GM18858 (cell line): ENCODE measurements around the gene ATXN7L3.
"Not testable (repeated sequence)": the region's sequence is repeated elsewhere in the genome, so short reads cannot be mapped to it uniquely, and the experiment has no call there.

Source experiments
- ATAC-seq: cut with Tn5 transposase; IDR thresholded peaks from one replicate; pipeline ENCODE4 v1.9.1; 2021; ENCODE audit not compliant: unreplicated experiment

The ATXN7L3 gene, protein sequence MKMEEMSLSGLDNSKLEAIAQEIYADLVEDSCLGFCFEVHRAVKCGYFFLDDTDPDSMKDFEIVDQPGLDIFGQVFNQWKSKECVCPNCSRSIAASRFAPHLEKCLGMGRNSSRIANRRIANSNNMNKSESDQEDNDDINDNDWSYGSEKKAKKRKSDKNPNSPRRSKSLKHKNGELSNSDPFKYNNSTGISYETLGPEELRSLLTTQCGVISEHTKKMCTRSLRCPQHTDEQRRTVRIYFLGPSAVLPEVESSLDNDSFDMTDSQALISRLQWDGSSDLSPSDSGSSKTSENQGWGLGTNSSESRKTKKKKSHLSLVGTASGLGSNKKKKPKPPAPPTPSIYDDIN

DNA sequence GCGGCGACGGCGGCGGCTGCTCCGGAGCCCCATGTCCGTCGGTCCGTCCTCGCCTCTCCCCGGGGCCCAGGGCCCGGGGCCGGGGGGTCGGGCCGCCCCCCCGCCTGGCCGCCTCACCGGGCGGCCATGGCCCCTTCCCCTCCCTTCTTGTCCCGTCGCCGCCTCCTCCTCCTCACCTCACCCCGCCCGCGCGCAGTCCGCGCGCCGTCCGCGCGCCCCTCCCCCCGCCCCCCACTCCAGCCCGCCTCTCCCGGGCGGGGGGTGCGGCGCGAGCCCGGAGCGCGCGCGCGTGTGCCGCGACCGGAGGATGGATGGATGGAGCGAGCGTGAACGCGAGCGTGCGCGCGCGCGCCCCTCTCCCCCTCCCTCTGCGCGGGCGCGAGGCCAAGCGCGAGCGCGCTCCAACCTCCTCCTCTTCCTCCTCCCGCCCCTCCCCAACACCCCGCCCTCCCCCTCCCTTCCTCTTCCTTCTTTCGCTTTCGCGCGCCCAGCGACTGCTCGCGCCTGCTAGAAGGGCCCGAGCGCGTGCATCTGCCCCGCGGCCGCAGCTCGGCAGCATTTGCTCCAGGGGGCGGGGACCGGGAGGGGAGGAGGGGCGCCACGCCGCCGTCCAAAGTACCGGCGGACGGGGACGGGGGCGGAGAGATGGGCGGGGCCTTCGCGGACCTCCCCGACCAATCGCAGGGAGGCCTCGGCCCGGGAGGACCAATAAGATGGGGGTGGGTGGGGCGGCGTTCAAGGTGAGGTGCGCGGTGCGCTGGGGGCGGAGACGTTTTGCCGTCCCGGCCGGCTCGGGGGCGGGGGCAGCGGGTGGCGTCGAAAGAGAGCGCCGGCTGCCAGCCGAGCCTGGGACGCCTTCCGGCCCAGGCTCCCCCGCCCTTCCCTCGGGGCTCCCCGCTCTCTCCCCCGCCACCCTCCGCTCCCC lies at the start of gene ATXN7L3:
ATXN7L3 (minus strand) TSS at position 332 of the 925 bp plus-strand sequence. CDS start 1,814 bp downstream, outside the sequence.
- peak; percentile 37 for ATAC-seq

DNA sequence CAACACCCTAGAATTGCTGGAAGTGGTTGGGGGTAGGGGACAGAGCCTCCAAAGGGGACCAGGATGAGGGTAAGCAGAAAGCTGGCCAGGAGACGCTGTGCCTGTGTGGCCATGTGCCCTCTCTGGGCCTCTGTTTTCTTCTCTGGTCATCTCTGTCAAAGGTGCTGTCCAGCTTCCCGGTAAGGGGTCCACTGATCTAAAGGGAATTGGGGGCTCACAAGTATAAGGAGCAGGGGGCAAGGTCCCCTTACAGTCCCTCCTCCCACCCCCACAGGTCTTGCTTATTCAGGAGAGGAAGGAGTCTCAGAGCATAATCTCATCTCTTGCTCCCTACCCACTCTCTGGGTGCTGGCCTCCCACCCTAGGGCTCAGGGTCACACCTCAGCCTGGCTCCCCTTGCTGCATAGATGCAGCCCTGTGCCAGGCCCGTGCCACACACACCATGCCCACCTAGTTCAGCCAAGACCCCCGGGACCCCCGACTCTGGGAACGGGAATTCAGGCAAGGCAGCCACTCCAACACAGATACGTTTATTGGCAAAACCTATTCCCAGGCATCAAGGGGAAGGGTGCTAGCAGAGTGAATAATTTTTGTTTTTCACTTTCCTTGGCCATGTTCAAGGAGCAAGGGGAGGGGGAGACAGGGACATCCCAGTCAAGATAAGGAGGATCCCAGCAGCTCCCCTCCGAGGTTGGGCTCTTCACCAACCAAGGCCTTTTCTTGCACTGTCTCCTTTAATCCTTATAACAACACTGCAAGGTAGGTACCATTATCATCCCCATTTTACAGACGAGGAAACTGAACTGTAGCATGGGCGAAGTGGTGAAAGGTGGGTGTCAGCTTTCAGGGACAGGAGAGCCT lies 48.4 kb upstream of the ATXN7L3 start:
- ATAC-seq: no peak

DNA sequence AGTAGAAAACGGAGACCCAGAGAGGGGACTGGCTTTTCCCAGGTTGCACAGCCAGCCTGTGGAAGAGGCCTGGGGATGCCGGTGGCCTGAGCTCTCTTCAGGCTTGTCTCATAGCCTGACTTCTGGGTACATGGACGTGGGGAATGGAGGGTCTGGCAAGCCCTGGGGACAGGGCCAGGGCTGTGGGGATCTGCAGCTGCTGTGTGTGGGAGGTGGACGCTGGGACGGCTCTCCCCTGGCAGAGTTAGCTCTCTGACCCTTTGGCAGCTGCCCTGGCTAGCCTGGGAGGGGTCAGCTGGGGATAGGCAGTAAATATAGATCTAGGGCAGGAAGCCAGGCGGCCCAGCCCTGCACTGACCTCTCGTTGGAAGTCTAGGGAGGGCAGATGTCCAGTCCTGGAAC lies 47.8 kb upstream of the ATXN7L3 start:
- no peak for ATAC-seq

DNA sequence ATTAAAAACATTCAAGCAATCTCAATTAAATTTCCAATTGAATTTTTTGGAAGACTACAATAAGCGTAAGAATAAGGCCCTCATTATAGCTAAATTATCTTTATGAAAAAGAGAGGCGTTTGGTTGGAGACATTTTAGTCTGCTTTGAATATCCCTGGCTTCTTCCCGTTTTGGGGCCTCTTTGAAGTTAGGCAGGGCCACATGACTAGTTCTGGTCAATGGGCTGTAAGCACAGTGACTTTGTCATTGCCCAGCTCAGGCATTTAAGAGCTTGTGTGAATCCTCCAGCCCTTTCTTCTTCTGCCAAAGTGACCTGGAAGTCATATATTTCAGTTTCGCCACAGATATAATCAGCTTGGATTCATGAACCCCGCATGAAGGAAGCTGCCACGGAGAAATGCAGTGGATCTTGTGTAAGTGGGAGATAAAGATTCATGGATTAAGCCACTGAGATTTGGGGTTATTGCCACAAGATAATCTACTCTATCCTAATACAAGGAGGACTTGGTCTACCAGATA lies 41.5 kb upstream of the ATXN7L3 start:
- no peak for ATAC-seq

DNA sequence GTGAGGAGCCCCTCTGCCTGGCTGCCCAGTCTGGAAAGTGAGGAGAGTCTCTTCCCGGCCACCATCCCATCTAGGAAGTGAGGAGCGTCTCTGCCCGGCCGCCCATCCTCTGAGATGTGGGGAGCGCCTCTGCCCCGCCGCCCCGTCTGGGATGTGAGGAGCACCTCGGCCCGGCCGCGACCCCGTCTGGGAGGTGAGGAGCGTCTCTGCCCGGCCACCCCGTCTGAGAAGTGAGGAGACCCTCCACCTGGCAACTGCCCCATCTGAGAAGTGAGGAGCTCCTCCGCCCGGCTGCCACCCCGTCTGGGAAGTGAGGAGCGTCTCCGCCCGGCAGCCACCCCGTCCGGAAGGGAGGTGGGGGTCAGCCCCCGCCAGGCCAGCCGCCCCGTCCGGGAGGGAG lies 38.2 kb upstream of the ATXN7L3 start:
- ATAC-seq: not testable (repeated sequence)

DNA sequence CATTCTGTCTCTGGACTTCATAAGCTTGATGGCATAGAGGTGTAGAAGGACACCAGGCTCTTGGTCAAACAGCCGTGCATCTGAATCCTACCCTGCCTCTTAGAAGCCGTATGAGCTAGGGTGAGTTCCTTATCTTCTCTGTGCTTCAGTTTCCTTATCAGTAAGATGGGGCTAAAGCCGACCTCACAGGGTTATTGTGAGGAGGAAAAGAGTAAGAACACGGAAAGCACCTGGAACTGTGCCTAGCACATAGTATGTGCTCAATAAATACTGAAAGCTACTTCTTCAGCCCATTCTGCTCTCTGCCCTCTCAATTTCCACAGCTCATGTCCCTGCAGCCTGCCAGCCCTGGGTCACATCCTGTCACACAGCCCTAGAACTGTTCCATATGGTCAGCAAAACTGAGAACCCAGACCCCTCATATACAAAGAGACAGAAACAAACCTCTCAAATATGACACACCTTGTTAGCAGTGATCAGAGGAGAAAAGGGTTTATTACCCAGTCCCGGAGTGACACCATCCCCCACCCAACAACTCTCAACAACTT lies 36.8 kb upstream of the ATXN7L3 start:
- no peak for ATAC-seq

DNA sequence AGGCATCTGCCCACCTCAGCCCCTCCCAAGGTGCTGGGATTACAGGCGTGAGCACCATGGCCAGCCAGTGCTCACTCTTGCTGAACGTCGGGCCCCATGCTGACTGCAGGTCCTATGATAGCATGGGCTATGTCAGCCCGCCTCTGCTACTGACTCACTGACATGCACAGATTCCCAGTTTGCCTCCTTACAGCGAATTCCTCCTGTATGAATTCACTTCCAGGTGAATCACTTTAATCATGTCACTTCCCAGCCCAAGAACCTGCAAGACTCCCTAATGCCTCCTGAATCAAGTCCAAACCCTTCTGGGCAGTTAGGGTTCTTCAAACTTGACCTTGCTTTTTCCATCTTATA lies 35.9 kb upstream of the ATXN7L3 start:
- ATAC-seq: no peak

DNA sequence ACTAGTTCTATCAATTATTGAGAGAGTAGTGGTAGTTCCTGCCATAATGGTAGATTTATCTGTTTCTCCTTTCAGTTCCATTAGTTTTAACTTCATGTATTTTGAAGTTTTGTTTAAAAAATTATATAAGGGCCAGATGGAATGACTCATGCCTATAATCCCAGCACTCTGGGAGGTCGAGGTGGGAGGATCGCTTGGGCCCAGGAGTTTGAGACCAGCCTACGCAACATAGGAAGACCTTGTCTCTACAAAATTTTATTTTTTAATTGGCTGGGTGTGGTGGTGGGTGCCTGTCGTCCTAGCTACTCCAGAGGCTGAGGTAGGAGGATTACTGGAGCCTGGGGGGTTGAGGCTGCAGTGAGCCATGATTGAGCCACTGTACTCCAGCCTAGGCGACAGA lies 33.9 kb upstream of the ATXN7L3 start:
- no peak for ATAC-seq

DNA sequence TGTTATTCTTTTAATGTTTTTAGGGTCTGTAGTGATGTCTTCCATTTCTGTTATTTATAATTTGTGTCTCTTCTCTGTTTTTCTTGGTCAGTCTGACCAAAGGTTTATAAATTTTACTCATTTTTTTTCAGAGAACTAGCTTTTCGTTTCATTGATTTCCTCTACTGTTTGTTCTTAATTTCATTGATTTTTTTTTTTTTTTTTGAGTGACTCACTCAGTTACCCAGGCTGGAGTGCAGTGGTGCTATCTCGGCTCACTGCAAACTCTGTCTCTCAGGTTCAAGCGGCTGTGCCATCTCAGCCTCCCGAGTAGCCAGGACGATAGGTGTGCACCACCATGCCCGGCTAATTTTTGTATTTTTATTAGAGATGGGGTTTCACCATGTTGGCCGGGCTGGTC lies 32.4 kb upstream of the ATXN7L3 start:
- ATAC-seq: no peak

DNA sequence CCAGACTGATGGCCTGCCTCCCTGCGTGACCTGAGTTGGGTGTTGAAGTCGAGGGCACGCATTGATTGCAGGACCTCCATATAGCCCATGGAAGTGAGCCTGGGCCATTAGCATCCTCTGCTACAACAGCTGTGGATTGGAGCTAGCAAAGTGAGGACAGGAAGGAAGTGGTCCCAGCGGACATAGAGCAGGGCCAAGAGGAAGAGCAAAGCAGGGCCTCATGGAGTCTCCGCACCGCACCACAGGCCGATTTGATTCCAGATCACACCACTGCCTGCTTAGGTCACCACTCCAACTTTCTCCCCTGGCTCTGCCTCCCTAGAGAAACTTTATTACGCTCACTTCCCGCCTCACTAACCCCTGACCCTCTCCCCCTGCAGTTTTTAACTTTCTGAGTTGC lies 30.5 kb upstream of the ATXN7L3 start:
- ATAC-seq: no peak

DNA sequence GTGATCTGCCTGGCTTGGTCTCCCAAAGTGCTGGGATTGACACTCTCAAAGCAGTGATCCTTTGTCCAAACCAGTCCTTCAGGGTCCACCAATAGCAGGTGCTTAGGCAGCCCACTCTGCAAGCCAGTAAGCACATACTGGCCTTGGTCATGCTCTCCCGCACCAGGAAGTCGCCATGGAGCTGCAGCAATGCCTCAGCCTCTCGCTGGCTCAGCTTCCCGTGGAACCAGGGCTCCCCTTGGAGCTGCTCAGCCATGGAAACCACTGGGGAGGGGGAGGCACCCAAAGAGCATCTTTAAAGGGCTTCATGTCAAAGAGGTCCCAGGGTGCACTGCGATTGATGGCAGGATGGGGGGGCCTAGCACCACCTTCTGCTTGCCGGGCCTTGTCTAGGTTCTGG lies 29.4 kb upstream of the ATXN7L3 start:
- ATAC-seq: no peak

DNA sequence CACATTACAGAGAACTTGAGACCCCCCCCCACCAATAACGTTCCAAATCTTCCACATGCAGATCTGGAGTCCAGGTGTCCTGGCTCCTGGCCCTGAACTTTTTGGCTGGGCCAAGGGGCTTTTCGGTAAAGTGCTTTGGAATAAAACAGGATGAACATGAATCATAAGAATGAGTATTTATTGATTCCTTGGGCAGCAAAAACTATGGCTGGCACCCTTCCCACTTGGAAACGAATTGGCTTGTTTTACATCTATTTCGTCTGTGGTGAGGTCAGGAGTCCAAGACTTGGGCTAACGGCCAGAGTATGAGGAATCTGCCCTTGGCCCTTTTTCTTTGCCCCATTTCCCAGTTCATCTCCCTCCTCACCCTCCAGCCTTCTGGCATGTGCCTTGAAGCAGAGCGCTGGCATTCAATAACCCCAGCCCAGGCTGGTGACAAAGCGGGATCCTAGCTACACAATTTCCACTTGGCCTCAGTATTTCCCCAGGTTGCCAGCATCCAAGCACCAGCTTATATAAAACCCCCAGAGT lies 23.9 kb upstream of the ATXN7L3 start:
- ATAC-seq: no peak

DNA sequence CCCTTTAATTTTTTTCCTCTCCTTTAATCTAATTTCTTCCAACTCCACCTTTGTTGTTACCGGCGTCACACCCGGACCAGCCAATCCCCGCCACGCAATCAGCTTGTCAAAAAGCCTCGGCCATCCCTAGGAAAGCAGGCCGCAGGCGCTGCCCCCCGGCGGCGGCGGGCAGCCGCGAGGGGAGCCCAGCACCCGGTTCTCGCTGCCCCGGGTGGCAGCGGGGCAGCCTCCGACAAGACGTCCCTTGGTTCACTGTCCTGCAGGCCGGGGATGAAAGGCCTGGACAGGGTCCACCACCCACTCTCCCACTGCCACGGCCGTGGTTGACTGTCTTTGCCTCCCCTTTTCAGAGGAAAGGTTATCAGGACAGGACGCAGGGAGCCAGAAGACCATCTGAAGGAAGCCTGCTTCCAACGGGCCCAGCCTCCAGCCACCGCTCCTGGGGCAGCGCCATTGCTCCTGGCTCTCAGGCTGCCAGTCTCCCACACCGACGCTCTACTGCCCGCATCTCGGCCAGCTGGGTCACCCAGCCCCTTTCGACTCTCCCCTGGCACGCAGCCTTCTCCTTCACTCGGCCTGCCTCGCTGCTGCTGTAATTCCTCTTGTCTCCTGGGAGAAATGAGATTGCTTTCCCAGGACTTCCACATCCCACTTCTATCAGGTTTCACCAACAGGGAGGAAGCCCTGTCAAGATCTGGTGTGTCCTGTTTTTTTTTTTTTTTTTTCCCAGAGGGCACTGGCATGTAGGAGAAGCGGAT lies 22.6 kb upstream of the ATXN7L3 start:
- no peak for ATAC-seq

DNA sequence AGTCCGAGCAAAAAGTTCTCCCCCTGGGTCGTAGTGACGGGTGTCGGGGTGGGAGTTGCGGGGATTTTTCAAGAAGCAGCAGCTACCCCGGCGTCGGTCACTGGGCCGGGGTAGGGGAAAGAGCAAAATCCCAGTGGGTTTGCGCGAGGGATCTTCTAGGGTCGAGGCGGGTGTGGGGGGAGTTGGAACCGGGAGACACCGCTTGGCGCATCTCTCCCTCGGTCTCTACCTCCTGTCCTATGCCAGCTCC lies 22.1 kb upstream of the ATXN7L3 start:
- no peak for ATAC-seq

DNA sequence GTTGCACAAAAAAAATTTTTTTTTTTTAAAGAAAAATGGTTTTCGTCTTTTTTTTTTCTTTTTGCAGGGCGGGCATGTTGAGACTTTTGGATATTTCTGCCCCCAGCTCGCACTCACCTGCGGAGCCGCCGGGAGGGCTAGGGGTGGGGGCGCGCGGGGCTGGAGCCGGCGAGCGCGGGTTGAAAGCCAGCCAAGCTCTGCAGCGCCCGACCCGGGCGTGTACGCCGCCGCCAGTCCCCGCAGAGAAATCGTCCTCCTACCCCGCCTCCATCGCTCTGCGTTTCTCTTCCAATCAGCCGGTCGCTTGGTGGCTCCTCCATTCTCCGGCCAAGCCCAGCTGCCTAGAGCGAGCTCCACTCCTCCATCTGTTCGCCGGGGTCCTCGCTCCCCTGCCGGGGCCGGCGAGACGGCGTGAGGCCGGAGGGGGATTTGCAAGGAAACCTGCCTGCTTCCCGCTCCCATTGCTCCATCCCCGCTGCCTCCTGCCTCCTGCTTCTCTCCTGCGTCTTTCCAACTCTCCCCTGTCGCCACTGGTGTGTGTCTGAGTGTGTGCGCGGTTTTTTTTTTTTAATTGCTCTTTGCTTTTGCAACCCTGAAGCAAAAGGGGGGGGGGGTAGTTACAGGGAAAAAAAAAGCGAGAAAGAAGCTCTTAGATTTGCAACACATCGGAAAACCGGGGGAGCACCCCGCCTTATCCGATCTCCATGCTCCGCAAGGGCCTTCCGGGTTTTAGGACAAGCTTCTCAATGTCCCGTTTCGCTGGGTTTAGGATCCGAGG lies 21.6 kb upstream of the ATXN7L3 start:
- no peak for ATAC-seq

DNA sequence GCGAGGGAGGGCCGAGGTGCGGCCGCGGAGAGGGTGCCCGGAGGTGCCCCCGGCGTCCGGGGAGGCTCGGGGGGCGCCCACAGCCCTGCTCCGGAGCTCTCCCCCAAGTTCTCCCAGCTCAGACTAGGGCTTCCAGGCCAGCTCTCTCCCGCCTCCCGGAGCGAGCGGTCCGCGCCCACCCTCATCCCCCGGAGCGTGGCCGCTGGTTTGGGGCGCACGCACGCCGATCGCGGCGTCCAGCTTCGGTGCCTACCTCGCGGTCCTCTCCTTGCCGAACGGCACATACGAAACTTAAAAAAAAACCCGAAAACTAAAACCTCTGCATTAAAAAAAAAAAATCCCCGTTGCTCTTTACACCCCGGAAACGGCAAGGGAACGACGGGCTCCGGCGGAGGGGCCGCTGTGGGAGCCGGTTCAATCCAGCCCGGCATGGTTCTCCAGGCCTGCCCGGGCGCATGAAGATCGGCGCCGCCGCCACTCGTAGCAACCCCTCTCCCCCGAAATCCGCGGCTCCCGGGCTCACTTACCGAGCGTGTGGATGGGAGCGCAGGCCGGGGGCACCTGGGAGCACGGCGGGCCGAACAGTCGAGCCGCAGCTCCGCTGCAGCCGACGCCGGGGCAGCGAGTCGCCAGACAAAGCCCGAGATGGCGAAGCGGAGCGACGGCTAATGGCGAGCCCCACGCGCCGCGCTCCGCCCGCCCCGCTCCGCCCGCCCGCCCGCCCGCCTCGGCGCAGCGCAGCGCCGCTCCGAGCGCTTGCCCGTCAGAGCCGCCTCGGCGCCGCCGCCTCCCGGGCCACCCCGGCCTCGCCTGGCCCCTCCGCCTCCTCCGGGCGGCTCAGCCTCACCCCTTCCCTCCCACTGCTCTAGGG lies 20.8 kb upstream of the ATXN7L3 start:
- ATAC-seq: no peak

DNA sequence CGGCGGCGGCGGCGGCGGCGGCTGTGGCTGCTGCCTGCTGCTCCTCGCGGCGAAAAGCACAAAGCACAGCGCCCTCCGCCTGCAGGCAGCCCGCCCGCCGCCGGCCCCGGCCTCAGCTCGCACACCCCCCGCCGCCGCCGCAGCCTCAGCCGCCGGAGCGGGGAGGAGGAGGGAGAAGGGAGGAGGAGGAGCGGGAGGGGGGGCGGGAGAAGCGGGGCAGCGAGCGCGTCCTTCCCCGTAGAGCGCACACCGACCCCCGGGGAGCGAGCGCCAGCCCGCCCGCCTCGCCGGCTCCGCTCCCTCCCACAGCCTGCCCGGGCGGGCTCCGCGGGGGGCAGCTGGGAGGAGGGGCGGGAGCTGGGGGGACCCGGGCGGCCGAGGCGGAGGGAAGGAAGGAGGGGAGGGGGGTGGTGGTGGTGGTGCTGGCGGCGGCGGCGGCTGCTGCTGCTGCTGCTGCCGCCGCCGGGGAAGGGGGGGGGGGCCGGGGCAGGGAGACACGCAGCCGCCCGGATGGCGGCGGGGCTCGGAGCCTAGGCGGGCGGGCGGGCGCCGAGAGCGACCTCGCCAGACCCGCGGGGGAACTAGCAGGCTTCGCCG lies 20.0 kb upstream of the ATXN7L3 start, which contains the start of gene UBTF:
UBTF (minus strand) TSS at position 60 of the 597 bp plus-strand sequence. CDS start 1,446 bp downstream, outside the sequence.
- no peak for ATAC-seq

DNA sequence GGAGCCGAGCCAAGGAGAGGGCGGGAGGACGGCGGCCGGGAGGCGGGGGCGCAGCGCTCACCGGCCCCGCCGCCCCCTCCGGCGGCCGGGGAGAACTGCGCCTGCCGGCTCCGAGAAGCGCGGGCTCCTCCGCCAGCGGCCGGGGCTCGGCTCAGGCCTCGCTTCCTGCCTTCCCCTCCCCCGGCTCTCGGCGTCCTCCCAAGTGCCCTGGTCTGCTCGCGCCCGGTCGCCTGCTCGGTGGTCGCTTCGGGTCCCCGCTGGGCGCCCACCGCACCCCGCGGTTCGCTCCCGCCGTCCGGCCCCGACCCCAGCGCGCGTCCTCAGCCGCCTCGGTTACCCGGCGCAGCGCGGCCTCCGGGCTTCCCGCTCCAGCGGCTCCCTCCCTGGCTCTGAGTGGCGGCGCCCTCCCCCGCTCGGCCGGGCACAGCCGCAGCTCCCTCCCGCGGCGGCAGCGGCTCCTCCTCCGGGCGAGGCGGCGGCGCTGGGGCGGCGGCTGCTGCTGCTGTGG lies 19.5 kb upstream of the ATXN7L3 start:
- ATAC-seq: no peak
